HCT116 (cell line): ENCODE results near the gene COL19A1. TPM values are rescaled to one million over a fixed set of nuclear protein-coding genes. Genes with fewer than 3 reads are reported as not detected.

ENCODE experiments used
- ATAC-seq: fragments of 200-7000 bp; cut with Tn5 transposase; 2 replicates; pipeline ENCODE4 v1.9.1; 2020; ENCODE audit warnings: mild to moderate bottlenecking, moderate library complexity
- BruUV-seq: library from RNA; stranded (reverse); fragments of 400-500 nt; replicated peaks from 2 replicates; lab custom pipeline; 2021; lab: Mats Ljungman, UMichigan
- CTCF ChIA-PET: fragments of 300-600 bp; sonication (Branson Sonifier 250); formaldehyde crosslinking; loops from one replicate; lab custom pipeline; 2021; ENCODE audit warnings: antibody characterized with exemption; lab: Charles Lee
- POLR2A ChIA-PET: fragments of 300-600, 350-600 bp; sonication (Branson Sonifier 250); formaldehyde crosslinking; loops from one replicate; lab custom pipeline; 2021; ENCODE audit warnings: antibody characterized with exemption; lab: Charles Lee
- RAD21 ChIA-PET, 2 experiments: fragments of 300-600 bp; sonication (Branson Sonifier 250); formaldehyde crosslinking; loops; one replicate each; lab custom pipeline; 2023; ENCODE audit warnings: low total read pairs in 2 of 2; ENCODE audit not compliant: uncharacterized antibody in 2 of 2, unreplicated experiment in 2 of 2, low non-redundant PET in 1 of 2; lab: Charles Lee
- DNase-seq: peaks from one replicate; pipeline ENCODE4 v3.0.0-alpha.2; 2010; ENCODE audit warnings: low read depth, low spot score
- H2AFZ ChIP-seq: fragments of 200-600 bp; shearing (Covaris generic), sonication (generic); 2 replicates; pipeline ENCODE4 v1.6.1; 2017; ENCODE audit warnings: low read depth, mixed run types, mixed read lengths, antibody characterized with exemption, low read length; ENCODE audit not compliant: poor library complexity, severe bottlenecking
- H3K27ac ChIP-seq: 2 replicates; pipeline ENCODE4 v1.5.1; 2012; ENCODE audit warnings: low read depth, low read length
- H3K27me3 ChIP-seq: fragments of 200-600 bp; sonication (generic); 2 replicates; pipeline ENCODE4 v1.6.1; 2016; ENCODE audit warnings: mixed run types, low read length, mixed read lengths; ENCODE audit not compliant: insufficient read depth
- H3K36me3 ChIP-seq, 2 experiments: fragments of 200-500 bp in 1 of 2; fragments of 200-600 bp in 1 of 2; sonication (Bioruptor generic) in 1 of 2; sonication (generic) in 1 of 2; 2 replicates each; pipeline versions ENCODE4 v1.5.1 to v1.6.1; 2014 to 2016; ENCODE audit warnings: low read length in 2 of 2, inconsistent platforms in 1 of 2, mixed read lengths in 1 of 2, mixed run types in 1 of 2; ENCODE audit not compliant: insufficient read depth in 2 of 2, control insufficient read depth in 1 of 2
- H3K4me1 ChIP-seq, 2 experiments: fragments of 200-600 bp in 1 of 2; sonication (generic) in 1 of 2; 2 replicates each; pipeline versions ENCODE4 v1.5.1 to v1.6.1; 2012 to 2017; ENCODE audit warnings: low read length in 2 of 2, inconsistent platforms in 1 of 2, mild to moderate bottlenecking in 1 of 2, mixed read lengths in 1 of 2, mixed run types in 1 of 2, moderate library complexity in 1 of 2; ENCODE audit not compliant: insufficient read depth in 2 of 2, control insufficient read depth in 1 of 2
- H3K4me2 ChIP-seq: fragments of 200-600 bp; sonication (generic); 2 replicates; pipeline ENCODE4 v1.6.1; 2017; ENCODE audit warnings: mixed run types, low read length, mixed read lengths
- H3K4me3 ChIP-seq, 2 experiments: fragments of 200-600 bp in 1 of 2; sonication (generic) in 1 of 2; replicated peaks in 1 of 2; 2 replicates each; pipeline ENCODE4 v1.5.1; 2011 to 2016; ENCODE audit warnings: low read length in 2 of 2, control low read depth in 1 of 2, low read depth in 1 of 2, mild to moderate bottlenecking in 1 of 2, mixed read lengths in 1 of 2, mixed run types in 1 of 2
- H3K79me2 ChIP-seq: fragments of 200-600 bp; sonication (generic); 2 replicates; pipeline ENCODE4 v1.6.1; 2017; ENCODE audit warnings: mild to moderate bottlenecking, mixed run types, low read length, moderate library complexity, mixed read lengths; ENCODE audit not compliant: insufficient read depth
- H3K9ac ChIP-seq: fragments of 200-600 bp; sonication (generic); 2 replicates; pipeline ENCODE4 v1.6.1; 2016; ENCODE audit warnings: low read length, mixed read lengths
- H3K9me2 ChIP-seq: fragments of 200-600 bp; sonication (generic), shearing (Covaris generic); 2 replicates; pipeline ENCODE4 v1.6.1; 2017; ENCODE audit warnings: mixed run types, mild to moderate bottlenecking, moderate library complexity; ENCODE audit not compliant: insufficient read depth
- H3K9me3 ChIP-seq, 2 experiments: fragments of 200-500 bp in 1 of 2; fragments of 200-600 bp in 1 of 2; sonication (Bioruptor generic) in 1 of 2; sonication (generic) in 1 of 2; 2 replicates each; pipeline ENCODE4 v1.6.1; 2014 to 2017; ENCODE audit warnings: low read length in 2 of 2, mixed read lengths in 2 of 2, inconsistent platforms in 1 of 2, low read depth in 1 of 2, mild to moderate bottlenecking in 1 of 2, mixed run types in 1 of 2, moderate library complexity in 1 of 2; ENCODE audit not compliant: control insufficient read depth in 1 of 2, insufficient read depth in 1 of 2
- H4K20me1 ChIP-seq: fragments of 200-600 bp; sonication (generic), shearing (Covaris generic); 2 replicates; pipeline ENCODE4 v1.6.1; 2017; ENCODE audit warnings: mixed run types, mild to moderate bottlenecking, moderate library complexity; ENCODE audit not compliant: insufficient read depth
- ATF3 ChIP-seq: IDR thresholded peaks from 2 replicates; pipeline ENCODE4 v1.6.1; 2012
- CBX3 ChIP-seq: IDR thresholded peaks from 2 replicates; pipeline ENCODE4 v1.6.1; 2012; ENCODE audit warnings: low read depth
- CEBPB ChIP-seq: IDR thresholded peaks from 2 replicates; pipeline ENCODE4 v1.6.1; 2012; ENCODE audit warnings: low read depth
- EGR1 ChIP-seq: IDR thresholded peaks from 2 replicates; pipeline ENCODE4 v1.6.1; 2012; ENCODE audit warnings: low read depth
- ELF1 ChIP-seq: IDR thresholded peaks from 2 replicates; pipeline ENCODE4 v1.6.1; 2012; ENCODE audit warnings: low read depth, borderline replicate concordance
- EZH2 ChIP-seq: fragments of 200-600 bp; sonication (generic); IDR thresholded peaks from 2 replicates; pipeline ENCODE4 v1.6.1; 2017; ENCODE audit warnings: antibody characterized with exemption, mixed run types
- FOSL1 ChIP-seq: IDR thresholded peaks from 2 replicates; pipeline ENCODE4 v1.6.1; 2012; ENCODE audit warnings: low read depth
- JUND ChIP-seq: IDR thresholded peaks from 2 replicates; pipeline ENCODE4 v1.6.1; 2012
- POLR2A ChIP-seq: IDR thresholded peaks from 2 replicates; pipeline ENCODE4 v1.7.0; 2011; ENCODE audit warnings: borderline replicate concordance; ENCODE audit not compliant: insufficient read depth, insufficient read length; ENCODE audit errors: extremely low read depth
- POLR2AphosphoS5 ChIP-seq: IDR thresholded peaks from 2 replicates; pipeline ENCODE4 v1.6.1; 2011; ENCODE audit warnings: mild to moderate bottlenecking, low read depth, low read length, moderate library complexity
- RAD21 ChIP-seq: IDR thresholded peaks from 2 replicates; pipeline ENCODE4 v1.6.1; 2012; ENCODE audit warnings: low read depth, mild to moderate bottlenecking
- REST ChIP-seq: IDR thresholded peaks from 2 replicates; pipeline ENCODE4 v1.6.1; 2012; ENCODE audit warnings: low read depth
- SIN3A ChIP-seq: IDR thresholded peaks from 2 replicates; pipeline ENCODE4 v1.6.1; 2012; ENCODE audit warnings: low read depth
- TCF7L2 ChIP-seq: IDR thresholded peaks from 2 replicates; pipeline ENCODE4 v1.7.0; 2011; ENCODE audit warnings: borderline replicate concordance, inconsistent platforms; ENCODE audit not compliant: insufficient read depth, insufficient read length; ENCODE audit errors: extremely low read depth
- YY1 ChIP-seq: IDR thresholded peaks from 2 replicates; pipeline ENCODE4 v1.6.1; 2011; ENCODE audit warnings: low read length, low read depth, moderate library complexity, mild to moderate bottlenecking; ENCODE audit not compliant: insufficient replicate concordance; ENCODE audit errors: extremely low read depth
- ZFX ChIP-seq: fragments of 450-650 bp; IDR thresholded peaks from 2 replicates; pipeline ENCODE4 v1.6.1; 2017
- ZNF274 ChIP-seq: fragments of 200-500 bp; sonication (Bioruptor generic); IDR thresholded peaks from 2 replicates; pipeline ENCODE4 v1.6.1; 2014; ENCODE audit warnings: mild to moderate bottlenecking, low read depth, low read length, inconsistent platforms
- intact Hi-C: fragments of 100-400 bp; cut with micrococcal nuclease; formaldehyde crosslinking; loops from 2 replicates; pipeline ENCODE4 v1.10.0; 2022
- total RNA-seq: library from RNA; stranded (reverse); gene quantifications from one replicate; pipeline ENCODE4 v1.2.1, GENCODE V29; 2021; ENCODE audit not compliant: unreplicated experiment
- TF ChIP-seq, protein P1 (sequence below): IDR thresholded peaks from 2 replicates; pipeline ENCODE4 v1.6.1; 2011; ENCODE audit warnings: mild to moderate bottlenecking, low read length, moderate library complexity; ENCODE audit not compliant: insufficient replicate concordance; ENCODE audit errors: extremely low read depth
- TF ChIP-seq, protein P2 (sequence below): IDR thresholded peaks from 2 replicates; pipeline ENCODE4 v1.6.1; 2012
- TF ChIP-seq, protein P3 (sequence below), 3 experiments: fragments of 200-600 bp in 1 of 3; sonication (generic) in 1 of 3; IDR thresholded peaks in 2 of 3; conservative IDR thresholded peaks in 1 of 3; 2 replicates each; pipeline ENCODE4 v1.5.1; 2012 to 2017; ENCODE audit warnings: low read depth in 2 of 3, low read length in 2 of 3, antibody characterized with exemption in 1 of 3, borderline replicate concordance in 1 of 3, control low read depth in 1 of 3, mild to moderate bottlenecking in 1 of 3, mixed read lengths in 1 of 3, mixed run types in 1 of 3, moderate library complexity in 1 of 3; ENCODE audit not compliant: insufficient read depth in 1 of 3

COL19A1 gene
- total RNA-seq, 1 experiment from 2014 or later = not detected

DNA sequence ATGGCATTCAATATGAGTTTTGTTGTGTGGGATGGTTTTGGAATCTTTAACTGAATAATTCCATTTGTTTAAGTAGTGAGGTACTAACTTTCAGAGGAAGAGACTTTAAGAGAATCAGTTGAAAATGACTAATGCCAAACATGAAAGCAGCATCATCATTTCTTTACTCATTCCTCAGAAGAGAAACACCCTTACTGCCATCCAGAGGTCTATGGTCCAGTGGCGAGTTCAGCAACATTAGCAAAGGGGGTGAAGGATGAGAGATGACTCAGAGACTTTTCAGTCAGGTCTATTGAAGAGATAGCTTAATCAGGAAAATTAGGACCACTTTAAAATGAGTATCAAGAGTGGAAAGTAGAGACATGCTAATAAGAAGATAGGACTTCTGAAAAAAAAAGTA is 118.8 kb downstream of the COL19A1 start:
- Histone ChIP-seq H3K4me1 (no peaks in the 10 kb centered on the region), H3K9me2 (no peaks in the 10 kb centered on the region), H3K27me3 (peaks cover 12% of the 10 kb centered on the region; the same call in 1 of the 2 replicates), H3K4me2 (no peak overlapping the region), H4K20me1 (no peaks in the 10 kb centered on the region), H2AFZ (no peak overlapping the region), H3K79me2 (no peaks in the 10 kb centered on the region), H3K9me3 (no peaks in the 10 kb centered on the region), H3K27ac (no peak overlapping the region), H3K36me3 (no peaks in the 10 kb centered on the region), H3K9ac (no peak overlapping the region), H3K4me3 (no peak overlapping the region)
- BruUV-seq = no TSS peak
- no peak for TF ChIP-seq ELF1
- no peak for TF ChIP-seq CBX3
- TF ChIP-seq, protein P1, sequence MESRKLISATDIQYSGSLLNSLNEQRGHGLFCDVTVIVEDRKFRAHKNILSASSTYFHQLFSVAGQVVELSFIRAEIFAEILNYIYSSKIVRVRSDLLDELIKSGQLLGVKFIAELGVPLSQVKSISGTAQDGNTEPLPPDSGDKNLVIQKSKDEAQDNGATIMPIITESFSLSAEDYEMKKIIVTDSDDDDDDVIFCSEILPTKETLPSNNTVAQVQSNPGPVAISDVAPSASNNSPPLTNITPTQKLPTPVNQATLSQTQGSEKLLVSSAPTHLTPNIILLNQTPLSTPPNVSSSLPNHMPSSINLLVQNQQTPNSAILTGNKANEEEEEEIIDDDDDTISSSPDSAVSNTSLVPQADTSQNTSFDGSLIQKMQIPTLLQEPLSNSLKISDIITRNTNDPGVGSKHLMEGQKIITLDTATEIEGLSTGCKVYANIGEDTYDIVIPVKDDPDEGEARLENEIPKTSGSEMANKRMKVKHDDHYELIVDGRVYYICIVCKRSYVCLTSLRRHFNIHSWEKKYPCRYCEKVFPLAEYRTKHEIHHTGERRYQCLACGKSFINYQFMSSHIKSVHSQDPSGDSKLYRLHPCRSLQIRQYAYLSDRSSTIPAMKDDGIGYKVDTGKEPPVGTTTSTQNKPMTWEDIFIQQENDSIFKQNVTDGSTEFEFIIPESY = no peak
- no peak for TF ChIP-seq REST
- TF ChIP-seq ZNF274 = no peak
- no peak for TF ChIP-seq TCF7L2
- no peak for TF ChIP-seq FOSL1
- no peak for TF ChIP-seq JUND
- TF ChIP-seq EGR1 = no peak
- TF ChIP-seq SIN3A = no peak
- TF ChIP-seq POLR2A = no peak
- TF ChIP-seq POLR2AphosphoS5 = no peak
- TF ChIP-seq, protein P2, sequence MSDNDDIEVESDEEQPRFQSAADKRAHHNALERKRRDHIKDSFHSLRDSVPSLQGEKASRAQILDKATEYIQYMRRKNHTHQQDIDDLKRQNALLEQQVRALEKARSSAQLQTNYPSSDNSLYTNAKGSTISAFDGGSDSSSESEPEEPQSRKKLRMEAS = no peak
- TF ChIP-seq ATF3 = no peak
- TF ChIP-seq RAD21 = no peak
- no peak for TF ChIP-seq CEBPB
- TF ChIP-seq ZFX = no peak
- no peak for TF ChIP-seq YY1
- TF ChIP-seq, protein P3, sequence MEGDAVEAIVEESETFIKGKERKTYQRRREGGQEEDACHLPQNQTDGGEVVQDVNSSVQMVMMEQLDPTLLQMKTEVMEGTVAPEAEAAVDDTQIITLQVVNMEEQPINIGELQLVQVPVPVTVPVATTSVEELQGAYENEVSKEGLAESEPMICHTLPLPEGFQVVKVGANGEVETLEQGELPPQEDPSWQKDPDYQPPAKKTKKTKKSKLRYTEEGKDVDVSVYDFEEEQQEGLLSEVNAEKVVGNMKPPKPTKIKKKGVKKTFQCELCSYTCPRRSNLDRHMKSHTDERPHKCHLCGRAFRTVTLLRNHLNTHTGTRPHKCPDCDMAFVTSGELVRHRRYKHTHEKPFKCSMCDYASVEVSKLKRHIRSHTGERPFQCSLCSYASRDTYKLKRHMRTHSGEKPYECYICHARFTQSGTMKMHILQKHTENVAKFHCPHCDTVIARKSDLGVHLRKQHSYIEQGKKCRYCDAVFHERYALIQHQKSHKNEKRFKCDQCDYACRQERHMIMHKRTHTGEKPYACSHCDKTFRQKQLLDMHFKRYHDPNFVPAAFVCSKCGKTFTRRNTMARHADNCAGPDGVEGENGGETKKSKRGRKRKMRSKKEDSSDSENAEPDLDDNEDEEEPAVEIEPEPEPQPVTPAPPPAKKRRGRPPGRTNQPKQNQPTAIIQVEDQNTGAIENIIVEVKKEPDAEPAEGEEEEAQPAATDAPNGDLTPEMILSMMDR (IDR thresholded peaks at IDR 0.05 in 2 of 3, conservative IDR thresholded peaks at IDR 0.05 in 1 of 3; ENCODE audit: borderline replicate concordance in 1 of 3, insufficient read depth in 1 of 3, low read depth in 2 of 3, low read length in 2 of 3) = no peak
- no peak for TF ChIP-seq EZH2
- DNase-seq = no peak
- ChIA-PET POLR2A (no interaction called here), RAD21 (no interaction called here), CTCF (no interaction called here)
- intact Hi-C loops = no loop called here
- ATAC-seq = no peak
